Measurements from ENCODE around the gene SYPL2.
A peak's percentile ranks its signal among the peaks of the same experiment; 100 is the strongest.
"Not testable (repeated sequence)": the region's sequence is repeated elsewhere in the genome, so short reads cannot be mapped to it uniquely, and the experiment has no call there.

The SYPL2 gene

GRCh38 chr1:109472779-109473178, 6.4 kb downstream of the SYPL2 start:
- DNase-seq (ENCODE audit: low spot score): no peak

GRCh38 chr1:109473284-109474057, 7.1 kb downstream of the SYPL2 start:
- not testable (repeated sequence) for DNase-seq (ENCODE audit: low spot score)

- no peak for DNase-seq (ENCODE audit: low spot score)
Observed at GRCh38 chr1:109474697-109475096, 8.4 kb downstream of the SYPL2 start.

GRCh38 chr1:109475261-109475660, 8.9 kb downstream of the SYPL2 start:
- DNase-seq (ENCODE audit: low spot score): no peak

GRCh38 chr1:109476825-109477224, 10.5 kb downstream of the SYPL2 start:
- no peak for DNase-seq (ENCODE audit: low spot score)

- no peak for DNase-seq (ENCODE audit: low spot score)
Observed at GRCh38 chr1:109477821-109478220, 11.5 kb downstream of the SYPL2 start.

- no peak for DNase-seq (ENCODE audit: low spot score)
Observed at GRCh38 chr1:109478806-109479205, 12.5 kb downstream of the SYPL2 start.

- DNase-seq (ENCODE audit: low spot score): no peak
Observed at GRCh38 chr1:109479311-109479710, 13.0 kb downstream of the SYPL2 start.

- DNase-seq (ENCODE audit: low spot score): no peak
Observed at GRCh38 chr1:109479901-109480300, 13.6 kb downstream of the SYPL2 start.

- no peak for DNase-seq (ENCODE audit: low spot score)
Observed at GRCh38 chr1:109481646-109482045, 15.3 kb downstream of the SYPL2 start.

GRCh38 chr1:109482242-109482641, 15.9 kb downstream of the SYPL2 start:
- DNase-seq (ENCODE audit: low spot score): no peak

- peak; percentile 79 for DNase-seq (ENCODE audit: low spot score)
Observed at GRCh38 chr1:109482791-109483671, 16.7 kb downstream of the SYPL2 start.

- peak; percentile 98 for DNase-seq (ENCODE audit: low spot score)
Observed at GRCh38 chr1:109483672-109484518, 17.5 kb downstream of the SYPL2 start, which contains the start of gene ATXN7L2. ATXN7L2 (plus strand) TSS chr1:109483905; CDS start chr1:109483954, 49 bp downstream.

- DNase-seq (ENCODE audit: low spot score): no peak
Observed at GRCh38 chr1:109484519-109484975, 18.2 kb downstream of the SYPL2 start.

GRCh38 chr1:109485001-109485400, 18.7 kb downstream of the SYPL2 start:
- no peak for DNase-seq (ENCODE audit: low spot score)

GRCh38 chr1:109487261-109487660, 20.9 kb downstream of the SYPL2 start:
- no peak for DNase-seq (ENCODE audit: low spot score)

- DNase-seq (ENCODE audit: low spot score): no peak
Observed at GRCh38 chr1:109488201-109488600, 21.9 kb downstream of the SYPL2 start.

- no peak for DNase-seq (ENCODE audit: low spot score)
Observed at GRCh38 chr1:109488696-109489095, 22.4 kb downstream of the SYPL2 start.

- peak; percentile 69 for DNase-seq (ENCODE audit: low spot score)
Observed at GRCh38 chr1:109490029-109490933, 23.9 kb downstream of the SYPL2 start.

GRCh38 chr1:109490934-109491302, 24.6 kb downstream of the SYPL2 start:
- no peak for DNase-seq (ENCODE audit: low spot score)

- no peak for DNase-seq (ENCODE audit: low spot score)
Observed at GRCh38 chr1:109491372-109491771, 25.0 kb downstream of the SYPL2 start.
